Measurements from ENCODE around the gene DCAF5.

GRCh38 chr14:69108358-69108757 is 44.6 kb downstream of the DCAF5 start:
- no peak for TF ChIP-seq POLR2A (IDR thresholded peaks at IDR 0.05; ENCODE audit: low read depth, low read length)
- TF ChIP-seq POLR2AphosphoS5 (IDR thresholded peaks at IDR 0.05; ENCODE audit: low read depth, low read length): no peak
- no peak for TF ChIP-seq SPI1 (IDR thresholded peaks at IDR 0.05; ENCODE audit: low read depth, low read length)
- no peak for TF ChIP-seq TAF1 (IDR thresholded peaks at IDR 0.05; ENCODE audit: low read depth, low read length)
- TF ChIP-seq POU2F2 (IDR thresholded peaks at IDR 0.05; ENCODE audit: low read depth, low read length): no peak
- no peak for TF ChIP-seq PAX5 (IDR thresholded peaks at IDR 0.05; ENCODE audit: insufficient read depth, low read length, severe bottlenecking)

Data from GM12891 (cell line).